GM19372 (cell line): ENCODE data around the gene SMOC2.

Source experiments
- ATAC-seq: cut with Tn5 transposase; IDR thresholded peaks from one replicate; pipeline ENCODE4 v1.9.1; 2021; ENCODE audit warnings: mild to moderate bottlenecking, low read depth, moderate library complexity; ENCODE audit not compliant: unreplicated experiment

Gene SMOC2

DNA sequence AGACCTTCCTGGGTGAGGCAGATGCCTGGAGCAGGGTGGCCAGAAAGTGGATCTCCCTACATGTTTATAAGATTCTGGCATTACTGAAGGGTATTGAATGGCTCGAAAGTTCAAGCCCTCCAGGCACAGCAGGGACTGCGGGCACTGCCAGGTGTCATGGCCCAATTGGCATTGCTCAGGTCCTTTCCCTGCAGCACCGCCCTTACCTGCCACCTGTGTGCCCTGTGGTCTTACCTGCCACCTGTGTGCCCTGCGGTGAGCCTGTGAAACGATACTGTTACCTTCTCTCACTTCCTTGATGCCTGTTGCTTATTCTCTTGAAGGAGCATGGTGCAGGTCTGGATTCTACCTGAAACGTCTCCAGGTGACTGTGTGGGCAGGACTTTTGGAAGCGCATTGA is 32.2 kb downstream of the SMOC2 start:
- ATAC-seq: no peak

DNA sequence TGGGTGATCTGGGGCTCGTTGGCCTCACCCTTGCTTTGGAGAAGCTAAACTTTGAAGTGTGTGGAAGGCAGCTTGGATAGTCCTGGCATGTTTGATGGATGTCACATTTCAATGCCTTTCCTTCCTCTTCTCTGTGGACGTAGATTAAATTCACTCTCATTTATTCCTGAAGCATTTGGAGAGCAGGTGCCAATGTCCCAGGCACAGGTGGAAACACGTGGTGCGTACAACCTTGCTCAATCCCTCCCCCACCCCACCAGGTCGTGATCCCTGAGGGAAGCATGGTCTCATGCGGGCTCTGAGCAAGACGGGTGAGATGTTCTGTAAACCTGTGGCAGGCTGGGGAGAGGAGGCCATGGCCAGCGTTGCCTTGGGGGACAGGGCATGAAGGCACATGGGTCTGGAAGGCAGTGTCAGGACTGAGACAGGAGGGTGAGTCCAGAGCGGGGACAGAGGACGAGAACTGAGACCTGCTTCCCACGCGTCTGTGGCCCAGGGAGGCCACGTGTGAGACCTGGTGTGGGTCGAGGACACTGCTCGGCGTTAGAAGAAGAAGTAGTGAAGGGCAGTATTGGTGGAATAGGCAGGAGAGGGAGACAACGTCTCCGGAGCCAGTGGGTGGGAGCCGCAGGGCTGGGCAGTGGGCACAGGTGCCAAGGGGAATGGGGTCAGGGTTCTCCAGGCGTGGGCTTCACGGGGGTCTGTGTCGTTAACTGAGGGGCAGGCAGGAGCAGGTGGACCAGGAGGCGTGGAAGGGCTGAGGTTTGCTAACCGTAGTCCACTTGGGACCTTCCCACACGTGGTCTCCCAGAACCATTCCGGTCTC is 34.4 kb downstream of the SMOC2 start:
- no peak for ATAC-seq

DNA sequence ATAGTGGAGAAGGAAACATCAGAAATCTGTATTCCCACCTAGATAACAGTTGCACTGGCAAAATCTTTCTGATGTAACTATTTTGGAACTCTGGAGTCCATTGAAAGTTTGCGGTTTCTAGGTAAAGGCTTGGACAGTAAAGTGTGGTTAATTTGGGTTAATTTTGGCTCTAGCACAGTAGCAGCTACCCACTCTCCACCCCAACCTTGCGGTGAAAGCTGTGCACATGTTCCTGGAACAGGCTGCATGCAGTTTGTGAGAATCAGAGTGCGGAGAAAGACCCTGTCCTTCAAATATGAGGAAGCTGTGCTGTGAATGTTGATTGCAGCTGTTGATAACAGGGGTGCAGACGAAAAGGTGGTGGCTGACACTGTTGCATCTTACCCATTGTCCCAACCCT is 38.4 kb downstream of the SMOC2 start:
- no peak for ATAC-seq

DNA sequence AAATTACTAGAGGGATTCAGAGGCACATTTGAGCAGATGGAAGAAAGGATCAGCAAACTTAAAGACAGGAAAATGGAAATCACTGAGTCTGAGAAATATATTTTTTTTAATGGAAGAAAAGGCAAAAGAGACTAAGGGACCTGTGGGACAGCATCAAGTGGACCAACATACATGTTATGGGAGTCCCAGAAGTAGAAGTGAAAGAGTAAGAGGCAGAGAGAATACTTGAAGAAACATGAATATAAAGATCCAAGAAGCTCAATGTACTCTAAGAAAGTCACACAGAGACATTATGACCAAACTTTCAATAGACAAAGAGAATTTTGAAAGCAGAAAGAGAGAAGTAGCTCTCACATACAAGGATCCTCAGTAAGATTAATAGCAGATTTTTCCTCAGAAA is 39.5 kb downstream of the SMOC2 start:
- no peak for ATAC-seq

DNA sequence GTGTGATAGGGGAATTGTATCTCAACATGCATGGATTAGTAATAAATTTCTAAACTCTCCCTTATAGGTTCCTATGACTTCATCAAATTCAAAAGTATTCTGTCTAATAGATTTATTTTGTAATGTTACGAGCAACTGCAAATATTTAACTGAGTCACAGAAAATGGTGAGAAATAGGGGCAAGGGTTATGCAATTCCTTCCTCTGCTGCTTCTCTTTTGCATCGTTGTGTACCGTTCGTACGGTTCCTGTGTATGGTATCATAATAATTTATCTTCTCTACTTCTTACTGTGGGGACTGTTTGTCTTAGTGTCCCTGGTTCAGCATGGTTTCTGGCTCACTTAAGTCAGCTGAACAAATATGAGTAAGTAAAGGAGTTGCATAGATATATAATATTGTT is 44.8 kb downstream of the SMOC2 start:
- no peak for ATAC-seq

DNA sequence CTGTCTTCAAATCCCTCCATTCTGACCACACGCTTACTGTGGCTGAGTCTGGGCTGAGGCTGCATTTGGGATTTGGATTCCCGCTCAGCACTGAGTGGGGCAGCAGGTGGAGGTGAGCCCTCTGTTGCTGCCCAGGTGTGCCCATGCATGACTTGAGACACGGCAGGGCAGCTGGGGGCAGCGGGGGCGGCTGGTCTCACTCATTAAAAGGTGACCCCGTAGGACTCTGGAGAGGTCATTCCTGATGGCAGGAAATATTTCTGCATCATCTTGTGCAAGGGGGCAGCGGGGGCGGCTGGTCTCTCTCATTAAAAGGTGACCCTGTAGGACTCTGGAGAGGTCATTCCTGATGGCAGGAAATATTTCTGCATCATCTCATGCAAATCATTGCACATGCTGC is 49.8 kb downstream of the SMOC2 start:
- no peak for ATAC-seq

DNA sequence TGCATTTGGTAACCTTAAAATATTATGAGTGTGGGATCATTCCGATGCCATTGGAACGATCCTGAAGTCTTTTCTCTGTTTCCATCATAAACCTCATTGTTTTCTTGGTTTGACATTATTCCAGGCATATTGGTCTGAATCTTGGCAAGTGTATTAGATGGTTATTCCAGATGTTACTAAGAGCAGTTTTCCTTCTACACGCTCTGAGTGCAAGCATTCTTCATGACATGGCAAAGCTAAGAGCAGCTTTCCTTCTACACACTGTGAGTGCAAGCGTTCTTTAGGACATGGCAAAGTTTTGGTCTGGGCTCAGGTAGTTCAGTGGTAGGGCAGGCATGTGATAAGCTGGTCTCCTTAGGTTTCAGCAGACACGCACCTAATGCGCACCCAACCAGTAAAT is 53.0 kb downstream of the SMOC2 start:
- ATAC-seq: no peak

DNA sequence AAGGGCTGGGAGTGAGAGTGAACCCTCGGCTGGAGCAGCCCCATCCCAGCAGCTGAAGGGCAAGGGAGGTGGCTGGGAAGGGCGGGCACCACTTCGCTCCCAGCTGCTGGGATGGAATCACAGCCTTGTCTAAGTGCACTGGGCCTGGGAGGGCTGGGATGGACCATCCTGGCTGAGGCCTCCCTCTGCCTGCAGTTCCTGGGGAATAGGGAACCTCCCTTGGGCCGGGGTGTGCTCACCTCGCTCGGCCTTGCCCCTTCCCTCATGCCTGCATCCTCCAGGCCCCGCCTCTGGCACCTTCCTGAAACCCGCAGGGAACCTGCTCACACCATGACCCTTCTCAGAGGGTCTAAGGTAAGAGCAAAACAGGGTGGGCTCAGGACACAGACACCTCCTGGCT is 53.7 kb downstream of the SMOC2 start:
- ATAC-seq: no peak

DNA sequence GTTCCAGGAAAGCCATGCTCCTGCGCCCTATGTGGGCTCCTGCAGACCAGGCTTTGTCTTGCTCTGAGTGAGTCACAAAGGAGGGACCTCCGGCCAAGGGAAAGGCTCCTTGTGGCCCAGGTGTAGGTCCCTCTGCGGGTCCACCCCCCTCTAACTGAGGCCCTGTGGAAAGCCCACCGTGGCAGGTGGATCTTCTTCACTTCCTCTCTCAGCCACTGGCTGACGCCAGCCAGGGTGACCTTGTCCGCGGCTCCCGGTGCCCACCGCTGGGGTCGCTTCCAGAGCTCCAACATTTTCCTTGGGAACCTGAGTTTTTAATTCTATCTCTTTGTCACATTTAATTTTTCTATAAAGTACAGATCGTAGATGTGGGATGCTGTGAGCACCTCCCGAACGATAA is 54.1 kb downstream of the SMOC2 start:
- ATAC-seq: no peak

DNA sequence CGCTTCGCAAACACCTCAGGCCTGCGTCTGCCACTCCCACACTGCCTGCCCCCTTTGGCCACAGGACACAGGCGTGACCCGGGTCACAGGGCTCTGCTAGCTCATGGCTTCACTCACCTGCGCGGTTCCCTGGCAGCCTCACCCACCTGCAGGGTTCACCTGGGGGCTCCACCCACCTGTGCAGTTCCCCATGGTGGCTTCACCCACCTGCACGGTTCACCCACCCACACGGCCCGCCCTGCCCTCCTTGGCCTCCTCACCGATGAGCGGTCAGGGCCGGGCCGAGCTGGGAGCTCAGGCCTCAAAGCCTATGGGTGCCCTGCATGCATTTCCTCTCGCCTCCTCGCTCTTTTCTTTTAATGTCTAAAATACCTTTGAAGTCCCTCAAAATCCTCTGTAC is 54.7 kb downstream of the SMOC2 start:
- ATAC-seq: no peak

DNA sequence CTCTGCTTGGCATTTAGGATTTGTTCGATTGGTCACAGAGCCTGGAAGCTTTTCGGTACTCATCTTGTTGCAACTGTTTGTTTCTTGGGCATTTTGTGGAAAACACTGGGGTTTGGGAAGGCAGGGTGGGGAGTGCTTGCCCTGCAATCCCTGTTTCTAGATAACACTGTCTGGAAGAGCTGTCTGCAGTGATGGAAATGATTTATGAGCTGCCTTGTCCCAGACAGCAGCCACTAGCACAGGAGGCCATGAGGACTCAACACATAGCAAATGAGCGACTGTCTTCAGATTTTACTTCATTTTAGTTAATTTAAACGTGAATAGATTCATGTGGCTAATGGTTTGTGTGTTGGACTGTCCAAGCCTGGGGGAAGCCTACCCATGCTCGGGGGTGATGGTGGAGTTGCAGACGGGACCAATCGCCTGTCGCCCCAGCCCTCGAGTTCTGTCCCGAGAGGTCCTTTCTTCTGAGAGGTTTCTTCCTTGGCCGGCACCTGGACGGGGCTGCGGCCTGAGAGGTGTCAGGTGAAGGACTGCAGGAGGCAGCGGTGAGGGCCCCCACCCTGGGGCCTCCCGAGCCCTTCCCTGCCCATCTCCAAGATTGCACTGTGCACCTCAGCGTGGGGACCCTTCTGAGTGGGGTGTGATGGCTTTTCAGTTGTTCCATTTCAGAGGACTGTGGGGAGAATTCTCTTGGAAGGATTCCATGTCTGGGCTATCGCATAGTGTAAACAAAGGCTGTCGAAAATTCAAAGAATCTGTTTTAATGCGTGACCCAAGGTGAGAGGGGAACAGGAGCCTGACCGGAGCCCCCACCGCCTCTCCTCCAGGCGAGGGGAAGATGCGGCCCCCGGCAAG is 55.4 kb downstream of the SMOC2 start:
- ATAC-seq: no peak

DNA sequence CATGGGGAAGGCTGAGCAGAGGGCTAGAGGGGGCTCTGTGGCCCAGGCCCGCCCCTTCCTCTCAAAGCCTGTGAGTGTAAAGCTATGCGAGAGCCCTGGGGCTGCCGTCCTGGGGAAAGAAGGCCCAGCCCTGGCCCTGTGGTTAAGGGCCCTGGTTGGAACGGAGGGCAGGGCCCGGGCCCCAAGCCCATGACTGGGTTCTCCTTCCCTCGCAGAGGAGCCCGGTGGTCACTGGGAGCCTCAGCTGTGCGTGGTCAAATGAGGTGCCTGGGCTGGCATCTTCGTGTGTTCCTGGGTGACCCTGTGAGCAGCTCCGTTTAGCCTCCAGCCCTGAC is 56.0 kb downstream of the SMOC2 start:
- ATAC-seq: no peak

DNA sequence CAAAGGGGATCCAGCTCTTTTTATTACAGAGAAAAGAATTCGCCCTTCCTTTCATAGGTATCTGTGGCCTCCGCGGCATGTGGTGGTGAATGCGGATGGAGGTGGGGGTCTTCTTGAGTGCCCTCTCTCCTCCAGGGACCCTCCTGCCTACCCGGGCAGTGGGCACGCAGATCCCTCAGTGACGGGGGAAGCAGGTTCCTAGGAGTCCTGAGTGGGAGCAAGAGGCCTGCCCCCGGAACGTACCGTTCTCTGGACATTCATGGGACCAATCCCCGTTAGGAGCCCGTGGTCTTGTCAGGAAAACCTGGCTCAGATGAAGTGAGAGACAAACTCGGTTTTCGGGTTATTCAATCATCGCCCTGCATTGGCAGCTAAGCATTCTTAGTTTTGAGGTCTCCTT is 56.4 kb downstream of the SMOC2 start:
- ATAC-seq: no peak

DNA sequence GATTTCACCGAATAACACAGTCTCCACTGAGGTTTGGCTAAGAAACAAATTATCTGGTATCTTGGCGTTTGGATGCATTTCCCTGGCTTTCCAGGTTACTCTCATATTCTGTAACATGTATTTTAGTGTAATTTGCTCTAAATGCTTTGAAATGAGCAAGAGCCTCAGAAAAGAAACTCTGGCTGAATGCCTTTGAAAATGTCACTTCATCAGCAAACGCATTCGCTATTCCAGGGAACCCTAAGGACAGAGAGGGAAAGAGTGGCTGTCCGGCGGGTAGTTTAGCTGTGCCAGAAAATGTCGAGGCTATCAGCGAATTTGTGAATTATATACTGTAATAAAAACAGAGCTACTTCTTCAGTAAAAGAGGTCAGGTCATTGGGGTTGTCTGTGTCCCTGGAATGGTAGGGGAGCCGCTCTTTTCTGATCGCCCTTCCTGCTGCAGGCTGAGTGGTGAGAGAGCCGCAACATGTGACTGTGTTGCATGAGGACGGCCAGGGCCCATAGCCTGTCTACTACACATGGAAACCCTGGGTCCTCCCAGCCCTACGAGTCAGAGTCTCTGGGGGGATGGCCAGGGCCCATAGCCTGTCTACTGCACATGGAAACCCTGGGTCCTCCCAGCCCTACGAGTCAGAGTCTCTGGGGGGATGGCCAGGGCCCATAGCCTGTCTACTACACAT is 57.3 kb downstream of the SMOC2 start:
- ATAC-seq: no peak

DNA sequence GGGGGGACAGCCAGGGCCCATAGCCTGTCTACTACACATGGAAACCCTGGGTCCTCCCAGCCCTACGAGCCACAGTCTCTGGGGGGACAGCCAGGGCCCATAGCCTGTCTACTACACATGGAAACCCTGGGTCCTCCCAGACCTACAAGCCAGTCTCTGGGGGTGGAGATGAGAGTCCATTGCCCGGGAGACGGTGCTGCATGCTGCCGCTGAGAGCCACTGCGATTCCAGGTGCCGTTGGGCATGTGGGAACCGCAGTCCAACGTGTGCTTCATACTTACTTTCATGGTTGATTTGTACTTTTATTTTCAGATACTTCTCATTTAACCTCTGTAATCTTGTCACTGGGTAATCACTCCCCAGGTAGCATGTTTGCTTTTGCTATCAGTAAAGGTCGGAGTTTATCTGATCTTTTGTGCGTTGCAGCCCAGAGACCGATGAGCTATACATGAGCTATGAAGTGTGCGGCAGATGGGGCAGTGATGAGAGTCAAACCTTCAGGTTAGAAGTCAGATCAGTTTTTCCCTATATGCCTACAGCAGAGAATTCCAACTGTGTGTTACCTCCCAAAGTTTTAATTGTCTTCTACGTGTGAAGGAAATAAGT is 58.2 kb downstream of the SMOC2 start:
- ATAC-seq: no peak

DNA sequence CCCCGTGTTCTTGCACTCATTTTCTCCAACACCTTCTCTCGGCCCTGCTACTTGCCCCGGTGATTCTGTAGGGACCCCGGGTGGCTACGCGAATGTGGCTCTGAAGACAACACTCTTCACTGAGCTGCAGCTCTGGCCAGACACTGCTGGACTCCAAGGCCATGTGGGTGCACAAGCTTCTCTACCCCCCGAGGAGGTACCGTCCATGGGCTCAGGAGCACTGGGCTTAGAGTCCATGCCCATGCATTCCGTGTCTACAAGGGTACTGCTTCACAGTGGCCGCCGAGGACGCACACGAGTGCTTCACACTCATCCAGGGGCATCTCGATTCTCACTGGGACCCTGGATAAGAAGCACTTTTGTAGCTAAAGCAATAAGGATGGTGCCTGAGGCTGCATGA is 59.5 kb downstream of the SMOC2 start:
- no peak for ATAC-seq

DNA sequence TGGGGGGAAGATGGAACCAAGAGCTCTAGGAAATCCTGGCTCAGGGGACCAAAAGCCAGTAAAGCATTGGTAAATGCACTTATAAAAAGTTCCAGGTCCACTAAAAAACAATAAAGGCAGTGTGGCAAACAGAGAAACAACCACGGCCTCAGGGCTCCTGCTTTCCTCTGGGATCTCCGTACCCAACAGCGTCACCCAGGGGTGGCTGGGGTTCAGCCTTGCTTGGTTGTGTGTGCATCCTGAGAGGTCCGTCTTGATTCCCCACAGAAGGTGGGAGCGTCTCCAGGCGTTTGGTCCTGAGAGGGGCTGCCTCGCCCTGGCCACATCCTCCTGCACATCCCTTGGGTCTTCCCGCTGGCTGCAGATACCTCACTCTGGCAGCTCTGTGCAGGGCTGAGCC is 60.6 kb downstream of the SMOC2 start:
- ATAC-seq: no peak

DNA sequence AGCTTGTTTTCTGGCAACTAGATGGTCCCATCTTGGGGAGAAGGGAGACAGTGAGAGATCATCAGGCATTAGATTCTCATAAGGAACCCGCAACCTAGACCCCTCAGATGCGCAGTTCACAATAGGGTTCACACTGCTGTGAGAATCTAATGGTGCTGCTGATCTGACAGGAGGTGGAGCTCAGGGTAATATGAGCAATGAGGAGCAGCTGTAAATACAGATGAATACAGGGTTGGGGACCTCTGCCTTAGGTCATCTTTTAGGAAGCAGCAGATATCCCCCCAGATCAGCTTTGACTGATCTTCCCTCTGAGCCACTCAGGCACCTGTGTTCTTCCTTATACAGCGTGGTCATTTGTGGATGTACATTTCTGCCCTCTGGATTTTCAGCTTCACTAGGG is 63.4 kb downstream of the SMOC2 start:
- ATAC-seq: no peak

DNA sequence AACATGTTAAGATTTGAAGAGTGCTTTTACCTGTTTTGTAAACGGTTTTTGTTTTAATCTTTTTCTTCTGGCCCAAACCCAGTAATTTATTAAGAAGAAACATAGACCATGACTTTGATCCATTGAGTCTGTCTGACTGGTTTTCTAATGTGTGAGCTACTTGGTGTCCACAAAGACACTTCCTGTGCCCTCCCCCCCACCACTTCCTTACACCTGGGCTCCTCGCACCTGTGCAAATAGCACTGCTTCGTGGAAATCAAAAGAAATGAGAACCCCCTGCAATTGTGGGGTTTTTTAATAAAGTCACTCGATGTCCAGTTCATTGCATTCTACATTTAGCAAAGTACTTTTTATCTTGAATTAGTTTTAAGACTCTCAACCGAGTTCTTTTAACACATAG is 65.5 kb downstream of the SMOC2 start:
- no peak for ATAC-seq

DNA sequence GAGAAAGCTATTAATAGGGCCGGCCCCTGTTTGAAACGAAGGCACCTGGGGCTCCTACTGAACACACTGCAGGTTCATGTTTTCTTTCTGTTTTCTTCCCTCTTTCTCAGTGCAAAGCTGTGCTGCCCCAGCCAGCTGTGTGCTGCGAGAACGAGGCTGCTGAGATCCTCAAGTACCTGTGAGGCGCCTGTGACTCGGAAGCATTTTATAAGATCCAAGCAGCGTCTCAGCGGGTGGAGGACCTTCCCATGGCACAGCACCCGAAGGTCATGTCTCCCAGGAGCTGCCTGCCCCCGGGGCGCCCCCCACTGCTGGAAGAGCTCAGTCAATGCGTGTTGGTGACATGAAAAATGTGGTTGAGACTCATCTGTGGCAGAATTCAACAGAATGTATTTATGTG is 66.3 kb downstream of the SMOC2 start:
- ATAC-seq: no peak

DNA sequence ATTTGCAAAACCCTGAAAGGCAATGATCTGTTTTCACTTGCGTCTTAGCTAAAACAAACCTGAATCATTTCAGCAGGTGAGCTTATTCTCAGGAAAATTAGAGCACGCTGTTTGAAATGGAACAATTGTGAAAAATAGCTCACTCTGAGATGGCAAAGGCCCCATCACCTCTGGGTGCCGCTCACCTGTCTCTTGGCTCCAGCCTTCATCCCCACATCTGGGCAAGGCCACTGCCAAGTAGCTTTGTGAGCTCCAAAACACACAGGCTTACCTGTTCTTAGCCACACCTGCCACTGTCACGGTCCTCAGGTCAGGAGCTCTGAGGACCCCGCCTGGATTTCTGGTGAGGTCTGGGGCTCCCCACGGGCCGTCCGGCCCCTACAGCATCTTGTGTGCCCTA is 66.7 kb downstream of the SMOC2 start:
- ATAC-seq: no peak
